SK-N-SH (cell line): Measurements from ENCODE around the gene SIRPA. TPM values are rescaled to one million over a fixed set of nuclear protein-coding genes. Genes with fewer than 3 reads are reported as not detected.

Experiments used
- CTCF ChIA-PET: fragments of 300-600, 350-600 bp; formaldehyde crosslinking; extraction: SDS; loops from one replicate; lab custom pipeline; 2021; lab: Yijun Ruan, JAX
- POLR2A ChIA-PET: fragments of 350-600 bp; sonication (Branson Sonifier 250); formaldehyde crosslinking; extraction: SDS; loops from one replicate; lab custom pipeline; 2020; ENCODE audit warnings: antibody characterized with exemption, inconsistent platforms; lab: Yijun Ruan, JAX
- DNase-seq: peaks from one replicate; pipeline ENCODE4 v3.0.0; 2012
- H2AFZ ChIP-seq: fragments of 200-600 bp; sonication (generic); 2 replicates; pipeline ENCODE4 v1.8.1; 2016; ENCODE audit warnings: antibody characterized with exemption, mild to moderate bottlenecking, low read depth
- H3F3A ChIP-seq: fragments of 200-600 bp; sonication (generic); replicated peaks from 2 replicates; pipeline ENCODE3; 2016; ENCODE audit warnings: antibody characterized with exemption, mild to moderate bottlenecking; ENCODE audit not compliant: insufficient read depth
- H3K27ac ChIP-seq, 2 experiments: fragments of 200-500 bp in 1 of 2; fragments of 200-600 bp in 1 of 2; sonication (Bioruptor generic) in 1 of 2; sonication (generic), shearing (Covaris generic) in 1 of 2; 2 replicates each; pipeline versions ENCODE4 v1.5.1 to v1.6.1; 2014 to 2016; ENCODE audit warnings: low read depth in 2 of 2, inconsistent platforms in 1 of 2, low read length in 1 of 2, mild to moderate bottlenecking in 1 of 2, mixed read lengths in 1 of 2
- H3K27me3 ChIP-seq: fragments of 200-600 bp; sonication (generic), shearing (Covaris generic); 2 replicates; pipeline ENCODE4 v1.6.1; 2016; ENCODE audit warnings: mixed run types; ENCODE audit not compliant: insufficient read depth
- H3K36me3 ChIP-seq, 2 experiments: fragments of 200-500 bp in 1 of 2; fragments of 200-600 bp in 1 of 2; sonication (Bioruptor generic) in 1 of 2; sonication (generic) in 1 of 2; replicated peaks in 1 of 2; 2 replicates each; pipeline versions ENCODE3 to v1.5.1; 2014 to 2016; ENCODE audit warnings: low read length in 1 of 2, mild to moderate bottlenecking in 1 of 2; ENCODE audit not compliant: insufficient read depth in 2 of 2, control insufficient read depth in 1 of 2
- H3K4me1 ChIP-seq, 2 experiments: fragments of 200-500 bp in 1 of 2; fragments of 200-600 bp in 1 of 2; sonication (Bioruptor generic) in 1 of 2; sonication (generic), shearing (Covaris generic) in 1 of 2; 2 replicates each; pipeline versions ENCODE4 v1.5.1 to v1.6.1; 2014 to 2016; ENCODE audit warnings: low read depth in 1 of 2, low read length in 1 of 2, mixed run types in 1 of 2; ENCODE audit not compliant: insufficient read depth in 2 of 2, control insufficient read depth in 1 of 2
- H3K4me2 ChIP-seq: fragments of 200-600 bp; sonication (generic), shearing (Covaris generic); 2 replicates; pipeline ENCODE4 v1.6.1; 2017; ENCODE audit warnings: mixed run types
- H3K4me3 ChIP-seq, 2 experiments: fragments of 200-500 bp in 1 of 2; fragments of 200-600 bp in 1 of 2; sonication (Bioruptor generic) in 1 of 2; sonication (generic), shearing (Covaris generic) in 1 of 2; 2 replicates each; pipeline versions ENCODE4 v1.5.1 to v1.8.1; 2014 to 2016; ENCODE audit warnings: low read depth in 2 of 2, inconsistent platforms in 1 of 2, low read length in 1 of 2, mild to moderate bottlenecking in 1 of 2, mixed read lengths in 1 of 2, moderate library complexity in 1 of 2
- H3K79me2 ChIP-seq: fragments of 200-600 bp; sonication (generic); 2 replicates; pipeline ENCODE4 v1.8.1; 2017; ENCODE audit warnings: mild to moderate bottlenecking; ENCODE audit not compliant: insufficient read depth
- H3K9ac ChIP-seq: fragments of 200-600 bp; sonication (generic); 2 replicates; pipeline ENCODE4 v1.6.1; 2017; ENCODE audit warnings: mixed run types
- H3K9me2 ChIP-seq: fragments of 200-600 bp; sonication (generic); 2 replicates; pipeline ENCODE4 v1.6.1; 2017; ENCODE audit warnings: mixed run types
- H3K9me3 ChIP-seq: fragments of 200-600 bp; sonication (generic); 2 replicates; pipeline ENCODE4 v1.6.1; 2017; ENCODE audit warnings: mixed run types, mild to moderate bottlenecking, moderate library complexity
- H4K20me1 ChIP-seq: fragments of 200-600 bp; sonication (generic); 2 replicates; pipeline ENCODE4 v1.6.1; 2017; ENCODE audit warnings: mild to moderate bottlenecking, mixed run types; ENCODE audit not compliant: insufficient read depth
- ELF1 ChIP-seq: IDR thresholded peaks from 2 replicates; pipeline ENCODE4 v1.4.0; 2012
- EP300 ChIP-seq, 2 experiments: IDR thresholded peaks; 2 replicates each; pipeline versions ENCODE4 v1.4.0 to v1.6.1; 2012; ENCODE audit warnings: borderline replicate concordance in 1 of 2, low read depth in 1 of 2, low read length in 1 of 2
- EZH2phosphoT487 ChIP-seq: fragments of 200-600 bp; sonication (generic); IDR thresholded peaks from 2 replicates; pipeline ENCODE4 v1.6.1; 2017; ENCODE audit warnings: low read depth, mixed run types, mild to moderate bottlenecking, antibody characterized with exemption, moderate library complexity, borderline replicate concordance
- FOSL2 ChIP-seq: IDR thresholded peaks from 2 replicates; pipeline ENCODE4 v1.4.0; 2012; ENCODE audit warnings: low read depth, mild to moderate bottlenecking, moderate library complexity, borderline replicate concordance
- FOXJ3 ChIP-seq: sonication (generic); formaldehyde crosslinking; IDR thresholded peaks from 2 replicates; pipeline ENCODE4 v1.5.1; 2020; ENCODE audit warnings: mild to moderate bottlenecking, missing genetic modification reagents
- GABPA ChIP-seq: IDR thresholded peaks from 2 replicates; pipeline ENCODE4 v1.4.0; 2012; ENCODE audit warnings: low read depth, mild to moderate bottlenecking
- GATA2 ChIP-seq: sonication (generic); formaldehyde crosslinking; IDR thresholded peaks from 2 replicates; pipeline ENCODE4 v1.5.0; 2020; ENCODE audit warnings: mild to moderate bottlenecking, missing genetic modification reagents
- MAX ChIP-seq: IDR thresholded peaks from 2 replicates; pipeline ENCODE4 v1.4.0; 2012; ENCODE audit warnings: low read depth
- MEF2A ChIP-seq: IDR thresholded peaks from 2 replicates; pipeline ENCODE4 v1.4.0; 2012; ENCODE audit warnings: low read depth, borderline replicate concordance
- MXI1 ChIP-seq: IDR thresholded peaks from 2 replicates; pipeline ENCODE4 v1.6.1; 2012; ENCODE audit warnings: mild to moderate bottlenecking, low read depth, low read length, improper control_type of control experiment
- NFIC ChIP-seq: IDR thresholded peaks from 2 replicates; pipeline ENCODE4 v1.4.0; 2012; ENCODE audit warnings: borderline replicate concordance
- POLR2AphosphoS5 ChIP-seq: IDR thresholded peaks from 2 replicates; pipeline ENCODE4 v1.6.1; 2012; ENCODE audit warnings: low read depth, low read length
- SIN3A ChIP-seq: IDR thresholded peaks from 2 replicates; pipeline ENCODE4 v1.6.1; 2012; ENCODE audit warnings: low read depth, mild to moderate bottlenecking, low read length, moderate library complexity, borderline replicate concordance
- SMC3 ChIP-seq: IDR thresholded peaks from 2 replicates; pipeline ENCODE4 v1.6.1; 2012; ENCODE audit warnings: low read depth, low read length, improper control_type of control experiment
- TAF1 ChIP-seq: IDR thresholded peaks from 2 replicates; pipeline ENCODE4 v1.6.1; 2012; ENCODE audit warnings: low read depth, mild to moderate bottlenecking, low read length, moderate library complexity, borderline replicate concordance
- TCF12 ChIP-seq: IDR thresholded peaks from 2 replicates; pipeline ENCODE4 v1.4.0; 2012
- USF1 ChIP-seq: IDR thresholded peaks from 2 replicates; pipeline ENCODE4 v1.4.0; 2012; ENCODE audit warnings: low read depth, borderline replicate concordance
- USF2 ChIP-seq: fragments of 150-350 bp; IDR thresholded peaks from 2 replicates; pipeline ENCODE4 v1.6.1; 2017; ENCODE audit warnings: antibody characterized with exemption, low read length, low read depth, borderline replicate concordance
- ZBTB33 ChIP-seq: IDR thresholded peaks from 2 replicates; pipeline ENCODE4 v1.4.0; 2012; ENCODE audit warnings: low read depth, borderline replicate concordance
- WGBS: methylation state at CpG from one replicate; pipeline ENCODE4 v1.1.6; 2017; ENCODE audit warnings: low lambda C conversion rate; 5-methylcytosine and 5-hydroxymethylcytosine counted together
- polyA plus RNA-seq, 3 experiments: library from polyadenylated mRNA; depleted of rRNA; stranded (reverse); fragments of >200 nt; gene quantifications; 2 replicates each; pipeline ENCODE4 v1.2.3, GENCODE V29; 2012
- TF ChIP-seq, protein P1 (sequence below): IDR thresholded peaks from 2 replicates; pipeline ENCODE4; 2012

The SIRPA gene
- polyA plus RNA-seq, 1 of the 3 experiments (the other 2 are of a cell fraction): 9.1 TPM

- TF ChIP-seq EZH2phosphoT487 (no peak), USF2 (no peak), MAX (no peak), ZBTB33 (no peak), TAF1 (no peak), SMC3 (no peak), NFIC (no peak), FOSL2 (no peak), MXI1 (no peak)
- ChIA-PET CTCF (interaction anchor here (0.8 to 1.4 kb wide), 4 partner anchors 19 to 246 kb away, joined by 3 to 4 read pairs (median 3); no protein-coding TSS in a partner anchor), POLR2A (interaction anchor here (1.1 kb wide), 1 partner anchor 17 kb away, joined by 3 read pairs; no protein-coding TSS in a partner anchor)
- no peaks in the 10 kb centered on the region for H4K20me1 ChIP-seq
- H3K4me2 ChIP-seq: no peak overlapping the region
- H3K9ac ChIP-seq: no peak overlapping the region
- no peak overlapping the region for H3K4me3 ChIP-seq
- H3F3A ChIP-seq: no peaks in the 10 kb centered on the region
- no peak overlapping the region for H2AFZ ChIP-seq
- H3K79me2 ChIP-seq: no peaks in the 10 kb centered on the region
- no peak for DNase-seq
- H3K4me1 ChIP-seq: peaks cover 0 to 3% of the 10 kb centered on the region in 2 experiments; a peak in 2 of 4 replicates
- H3K9me3 ChIP-seq: no peaks in the 10 kb centered on the region
- 72% methylated on average over 8 of the region's 8 CpGs for WGBS
- no peaks in the 10 kb centered on the region for H3K27me3 ChIP-seq
- H3K9me2 ChIP-seq: no peaks in the 10 kb centered on the region
- no peak overlapping the region for H3K27ac ChIP-seq
- H3K36me3 ChIP-seq: no peaks in the 10 kb centered on the region
Measured at GRCh38 chr20:1955217-1955616, 60.0 kb downstream of the SIRPA start.

DNA sequence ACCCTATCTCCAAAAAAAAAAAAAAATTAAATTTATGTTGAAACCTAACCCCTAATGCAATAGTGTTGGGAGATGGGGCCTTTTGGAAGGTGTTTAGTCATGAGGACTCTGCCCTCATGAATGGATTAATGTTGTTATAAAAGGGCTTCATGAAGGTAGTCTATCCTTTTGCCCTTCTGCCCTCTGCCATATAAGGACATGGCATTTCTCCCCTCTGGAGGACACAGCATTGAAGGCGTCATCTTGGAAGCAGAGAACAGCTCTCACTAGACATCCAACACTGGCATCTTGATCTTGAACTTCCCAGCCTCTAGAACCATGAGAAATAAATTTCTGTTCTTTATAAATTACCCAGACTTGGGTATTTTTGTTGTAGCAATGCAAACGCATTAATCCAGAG is 63.2 kb downstream of the SIRPA start:
- Histone ChIP-seq H3F3A (no peaks in the 10 kb centered on the region), H3K4me2 (no peak overlapping the region), H3K27me3 (peaks cover 18% of the 10 kb centered on the region; the same call in 1 of the 2 replicates), H3K4me3 (no peak overlapping the region), H3K36me3 (no peaks in the 10 kb centered on the region), H3K9ac (no peak overlapping the region), H3K9me3 (no peaks in the 10 kb centered on the region), H4K20me1 (no peaks in the 10 kb centered on the region), H3K27ac (no peak overlapping the region), H3K4me1 (peaks cover 0 to 3% of the 10 kb centered on the region in 2 experiments; a peak in 2 of 4 replicates), H2AFZ (no peak overlapping the region), H3K79me2 (no peaks in the 10 kb centered on the region), H3K9me2 (no peaks in the 10 kb centered on the region)
- WGBS: 44% methylated on average over 2 of the region's 2 CpGs
- POLR2A ChIA-PET: no interaction called here
- DNase-seq: no peak
- TF ChIP-seq USF1: no peak
- no peak for TF ChIP-seq MAX
- no peak for TF ChIP-seq GATA2
- no peak for TF ChIP-seq GABPA
- TF ChIP-seq EZH2phosphoT487: no peak
- no peak for TF ChIP-seq MEF2A
- TF ChIP-seq POLR2AphosphoS5: no peak
- TF ChIP-seq EP300 (IDR thresholded peaks at IDR 0.05; ENCODE audit: borderline replicate concordance in 1 of 2, low read depth in 1 of 2, low read length in 1 of 2): no peak
- no peak for TF ChIP-seq FOXJ3 (CRISPR knock-in tag)
- no peak for TF ChIP-seq SIN3A
- TF ChIP-seq, protein P1, sequence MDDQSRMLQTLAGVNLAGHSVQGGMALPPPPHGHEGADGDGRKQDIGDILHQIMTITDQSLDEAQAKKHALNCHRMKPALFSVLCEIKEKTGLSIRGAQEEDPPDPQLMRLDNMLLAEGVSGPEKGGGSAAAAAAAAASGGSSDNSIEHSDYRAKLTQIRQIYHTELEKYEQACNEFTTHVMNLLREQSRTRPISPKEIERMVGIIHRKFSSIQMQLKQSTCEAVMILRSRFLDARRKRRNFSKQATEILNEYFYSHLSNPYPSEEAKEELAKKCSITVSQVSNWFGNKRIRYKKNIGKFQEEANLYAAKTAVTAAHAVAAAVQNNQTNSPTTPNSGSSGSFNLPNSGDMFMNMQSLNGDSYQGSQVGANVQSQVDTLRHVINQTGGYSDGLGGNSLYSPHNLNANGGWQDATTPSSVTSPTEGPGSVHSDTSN: no peak
- TF ChIP-seq TCF12: no peak
- TF ChIP-seq ELF1: no peak
- CTCF ChIA-PET: interaction anchor here (1.0 to 1.2 kb wide), 2 partner anchors 156 to 181 kb away, joined by 3 read pairs; no protein-coding TSS in a partner anchor
